RWPE1 (cell line): ENCODE measurements around the gene SLMAP.

Experiments
- CTCF ChIA-PET: fragments of 350-600 bp; sonication (Branson Sonifier 250); formaldehyde crosslinking; extraction: SDS; loops from one replicate; lab custom pipeline; 2021; lab: Yijun Ruan, JAX
- POLR2A ChIA-PET: fragments of 400-600 bp; formaldehyde crosslinking; extraction: SDS; loops from one replicate; lab custom pipeline; 2020; ENCODE audit warnings: antibody characterized with exemption; ENCODE audit not compliant: low non-redundant PET; lab: Yijun Ruan, JAX
- DNase-seq: peaks from one replicate; pipeline ENCODE4 v3.0.0; 2012; ENCODE audit warnings: low spot score
- H3K27ac ChIP-seq: fragments of 450-650 bp; 2 replicates; pipeline ENCODE4 v1.5.1; 2017
- TF ChIP-seq, protein P1 (sequence below): fragments of 450-650 bp; conservative IDR thresholded peaks from 2 replicates; pipeline ENCODE4 v1.5.1; 2017; ENCODE audit warnings: low read depth, mild to moderate bottlenecking

Gene SLMAP

DNA sequence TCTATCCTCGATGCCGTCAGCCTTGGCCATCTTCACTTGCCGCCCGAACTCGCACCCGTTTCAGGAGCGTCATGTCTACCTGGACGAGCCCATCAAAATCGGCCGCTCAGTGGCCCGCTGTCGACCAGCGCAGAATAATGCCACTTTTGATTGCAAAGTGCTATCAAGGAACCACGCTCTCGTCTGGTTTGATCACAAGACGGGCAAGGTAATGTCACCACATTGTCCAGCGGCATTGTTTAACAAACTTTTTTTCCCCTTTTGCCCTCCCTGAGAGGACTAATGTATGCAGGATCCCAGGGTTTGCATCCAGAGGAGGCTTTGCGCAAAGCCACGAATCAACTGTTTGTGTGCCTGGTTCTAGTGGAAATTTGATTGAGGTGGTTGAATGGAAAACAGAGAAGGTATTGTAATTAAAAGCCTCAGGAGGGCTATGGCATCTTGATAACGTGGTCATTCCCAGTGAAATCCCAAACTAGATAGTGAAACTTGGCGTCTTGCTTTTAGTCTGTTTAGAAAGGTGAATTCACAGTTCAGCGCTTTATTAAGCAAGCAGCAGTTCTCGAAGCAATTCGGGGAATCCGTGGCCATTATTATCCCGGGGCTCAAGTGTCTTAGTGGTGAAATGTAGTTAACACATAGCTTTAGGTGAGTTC is 1.7 kb downstream of the SLMAP start:
- TF ChIP-seq, protein P1, sequence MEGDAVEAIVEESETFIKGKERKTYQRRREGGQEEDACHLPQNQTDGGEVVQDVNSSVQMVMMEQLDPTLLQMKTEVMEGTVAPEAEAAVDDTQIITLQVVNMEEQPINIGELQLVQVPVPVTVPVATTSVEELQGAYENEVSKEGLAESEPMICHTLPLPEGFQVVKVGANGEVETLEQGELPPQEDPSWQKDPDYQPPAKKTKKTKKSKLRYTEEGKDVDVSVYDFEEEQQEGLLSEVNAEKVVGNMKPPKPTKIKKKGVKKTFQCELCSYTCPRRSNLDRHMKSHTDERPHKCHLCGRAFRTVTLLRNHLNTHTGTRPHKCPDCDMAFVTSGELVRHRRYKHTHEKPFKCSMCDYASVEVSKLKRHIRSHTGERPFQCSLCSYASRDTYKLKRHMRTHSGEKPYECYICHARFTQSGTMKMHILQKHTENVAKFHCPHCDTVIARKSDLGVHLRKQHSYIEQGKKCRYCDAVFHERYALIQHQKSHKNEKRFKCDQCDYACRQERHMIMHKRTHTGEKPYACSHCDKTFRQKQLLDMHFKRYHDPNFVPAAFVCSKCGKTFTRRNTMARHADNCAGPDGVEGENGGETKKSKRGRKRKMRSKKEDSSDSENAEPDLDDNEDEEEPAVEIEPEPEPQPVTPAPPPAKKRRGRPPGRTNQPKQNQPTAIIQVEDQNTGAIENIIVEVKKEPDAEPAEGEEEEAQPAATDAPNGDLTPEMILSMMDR: no peak
- POLR2A ChIA-PET: no interaction called here
- CTCF ChIA-PET: interaction anchor here (0.9 kb wide), 1 partner anchor 102 kb away, joined by 5 read pairs; no protein-coding TSS in a partner anchor
- H3K27ac ChIP-seq: peak overlapping the region; percentile 92
- no peak for DNase-seq

DNA sequence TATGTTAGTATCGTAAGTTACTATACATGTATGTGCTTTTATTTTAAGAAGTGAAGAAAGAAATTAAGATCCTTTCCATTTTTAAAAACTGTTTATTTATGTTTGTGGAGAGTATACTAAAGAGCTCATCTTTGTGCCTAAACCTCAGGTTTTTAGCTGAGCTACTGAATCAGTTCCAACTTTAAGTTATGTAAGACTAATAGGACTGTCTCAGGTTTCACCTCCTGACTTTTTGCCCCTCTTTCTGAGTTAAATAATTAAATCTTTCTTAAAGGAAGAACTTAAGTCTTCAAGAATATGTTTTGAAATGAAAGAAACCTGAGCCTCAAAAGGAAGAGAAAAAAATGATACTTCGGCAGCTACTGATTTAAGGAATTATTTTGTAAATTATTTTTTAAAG is 2.6 kb downstream of the SLMAP start:
- CTCF ChIA-PET: no interaction called here
- no peak overlapping the region for H3K27ac ChIP-seq

DNA sequence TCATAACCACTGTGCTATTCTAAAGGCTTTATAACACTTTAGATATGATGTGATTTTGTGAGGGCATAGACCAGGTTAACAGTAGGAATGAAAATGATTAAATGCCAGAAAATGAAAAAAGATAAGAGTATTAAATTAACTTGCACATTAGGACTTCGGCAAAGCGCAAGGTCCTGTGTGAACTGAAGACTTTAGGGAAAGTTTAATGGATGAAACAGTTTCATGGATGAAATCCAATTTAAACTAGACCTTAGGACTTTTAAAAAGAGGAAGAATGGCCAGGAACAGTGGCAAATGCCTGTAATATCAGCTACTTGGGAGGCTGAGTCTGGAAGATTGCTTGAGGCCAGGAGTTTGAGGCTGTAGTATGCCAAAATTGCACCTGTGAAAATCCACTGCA is 8.7 kb downstream of the SLMAP start:
- ChIA-PET POLR2A (no interaction called here), CTCF (no interaction called here)
- no peak for DNase-seq
- TF ChIP-seq, protein P1: no peak
- H3K27ac ChIP-seq: no peak overlapping the region

More for the DNA sequence above, 2.6 kb downstream of the SLMAP start:
- POLR2A ChIA-PET: no interaction called here
- TF ChIP-seq, protein P1: no peak
- no peak for DNase-seq

DNA sequence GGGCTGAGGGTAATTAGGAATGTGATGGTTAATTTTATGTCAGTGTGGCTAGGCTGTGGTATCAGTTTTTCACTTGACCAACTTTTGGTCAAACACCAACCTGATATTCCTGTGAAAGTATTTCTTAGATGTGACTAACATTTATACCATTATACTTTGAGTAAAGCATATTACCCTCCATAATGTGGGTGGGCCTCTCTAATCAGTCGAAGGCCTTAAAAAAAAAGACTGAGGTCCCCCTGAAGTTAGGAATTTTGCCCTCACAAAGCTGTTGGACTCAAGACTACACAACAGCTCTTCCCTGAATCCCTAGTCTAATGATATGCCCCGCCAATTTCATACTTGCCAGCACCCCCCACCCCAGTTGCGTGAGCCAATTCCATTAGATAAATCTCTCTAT is 12.5 kb downstream of the SLMAP start:
- TF ChIP-seq, protein P1: no peak
- DNase-seq: no peak
- ChIA-PET POLR2A (no interaction called here), CTCF (interaction anchor here (0.7 kb wide), 1 partner anchor 87 kb away, joined by 5 read pairs; no protein-coding TSS in a partner anchor)
- no peak overlapping the region for H3K27ac ChIP-seq

DNA sequence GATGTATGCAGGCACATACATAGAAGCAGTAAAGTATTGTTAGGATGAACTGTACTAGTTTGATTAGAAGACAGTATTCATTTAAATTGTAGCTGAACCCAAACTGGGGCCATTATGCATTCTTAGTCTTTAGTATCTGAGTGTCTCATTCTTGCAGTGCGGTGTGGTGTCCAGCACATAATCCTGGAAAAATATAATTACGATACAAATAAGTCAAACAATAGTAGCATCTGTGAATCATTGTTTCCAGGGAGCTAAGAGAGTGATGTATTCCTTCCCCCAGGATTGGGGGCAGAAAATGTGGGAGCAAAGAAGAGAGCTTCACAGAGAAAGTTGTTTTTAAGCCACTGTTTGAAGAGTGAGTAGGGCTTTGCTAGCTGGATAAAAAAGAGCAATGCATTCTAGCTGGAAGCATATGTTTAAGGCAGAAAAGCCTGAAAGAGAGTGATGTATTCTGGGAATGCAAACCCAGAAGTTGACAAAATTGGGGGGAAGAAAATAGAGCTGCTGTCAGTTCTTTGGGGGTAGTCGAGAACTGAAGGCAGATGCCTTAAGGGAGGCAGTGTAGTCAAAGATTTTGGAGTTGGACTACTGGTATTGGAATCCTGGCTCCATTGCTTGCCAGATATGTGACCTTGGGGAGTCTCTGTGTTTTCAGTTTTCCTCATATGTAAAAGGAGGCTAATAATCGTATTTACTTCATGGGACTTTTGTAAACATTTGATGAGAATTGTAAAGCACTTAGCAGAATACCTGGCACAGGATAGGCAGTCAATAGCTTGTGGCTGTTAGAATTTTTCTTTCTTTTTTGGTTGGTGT is 14.1 kb downstream of the SLMAP start:
- CTCF ChIA-PET: interaction anchor here (0.6 kb wide), 1 partner anchor 448 kb away, joined by 3 read pairs; no protein-coding TSS in a partner anchor
- no peak for DNase-seq
- no peak overlapping the region for H3K27ac ChIP-seq
- POLR2A ChIA-PET: no interaction called here
- TF ChIP-seq, protein P1: no peak

DNA sequence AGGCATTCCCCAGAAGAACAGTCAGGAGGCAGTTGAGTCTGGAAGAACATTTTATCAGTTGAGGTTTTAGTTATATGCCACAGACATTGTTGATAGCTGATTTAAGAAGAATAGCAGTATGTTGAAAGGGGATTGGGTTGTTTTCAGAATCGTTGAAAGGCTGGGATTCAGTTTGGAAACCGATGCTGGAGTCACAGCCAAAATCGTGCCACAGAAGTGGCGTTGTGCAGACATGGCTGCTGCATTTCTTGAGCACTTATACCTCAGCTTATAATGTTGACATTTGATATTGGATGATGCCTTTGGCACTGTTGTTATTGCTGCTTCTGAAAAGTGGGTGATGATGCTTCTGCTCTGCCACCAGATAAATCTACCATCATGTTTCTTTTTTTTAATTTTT is 16.1 kb downstream of the SLMAP start:
- ChIA-PET POLR2A (no interaction called here), CTCF (no interaction called here)
- no peak overlapping the region for H3K27ac ChIP-seq
- no peak for DNase-seq
- TF ChIP-seq, protein P1: no peak
